ENCODE measurements around the gene KCNK15. TPM values are rescaled to one million over a fixed set of nuclear protein-coding genes. Genes with fewer than 3 reads are reported as not detected.

Gene KCNK15
- total RNA-seq, 1 donor from 2014 or later, result 0.21 TPM

DNA sequence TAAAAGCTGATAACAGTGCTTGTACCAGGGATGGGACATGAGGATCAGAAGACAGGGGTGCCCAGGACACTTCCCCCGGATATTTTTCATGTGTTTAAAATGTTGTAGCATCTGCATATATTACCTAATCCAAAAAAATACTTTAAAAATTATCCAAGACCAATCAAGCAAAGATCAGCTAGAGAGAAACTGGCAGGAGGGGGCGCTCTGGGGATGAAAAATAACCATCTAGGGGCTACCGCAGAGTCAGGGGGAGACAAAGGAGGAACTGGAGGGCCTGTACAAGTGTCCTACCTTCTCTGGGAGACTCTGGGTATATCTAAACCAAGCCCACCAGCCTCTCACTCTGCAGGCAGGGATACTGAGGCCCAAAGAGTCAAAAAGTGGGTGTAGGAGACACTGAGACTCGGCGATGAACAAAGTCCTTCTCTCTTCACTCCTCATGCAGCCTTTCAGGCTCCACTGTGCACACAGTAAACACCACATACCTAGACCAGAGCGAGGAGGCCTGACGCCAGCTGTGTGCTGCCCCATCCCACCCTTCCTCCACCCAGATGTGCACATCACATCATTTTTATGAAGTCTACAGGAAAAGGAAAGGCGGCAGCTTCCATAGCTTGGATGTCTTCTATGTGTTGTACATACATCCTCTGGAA, 54.9 kb downstream of the KCNK15 start:
- no peak overlapping the region for H3K9ac ChIP-seq
- no peaks in the 10 kb centered on the region for H3K79me2 ChIP-seq (ENCODE audit: low read depth)
- peaks cover 8% of the 10 kb centered on the region for H3K4me1 ChIP-seq
- H3F3A ChIP-seq (ENCODE audit: low read depth), result no peaks in the 10 kb centered on the region
- no peaks in the 10 kb centered on the region for H3K9me3 Mint-ChIP-seq
- no peak overlapping the region for H3K4me3 Mint-ChIP-seq
- peak; percentile 55 for DNase-seq (ENCODE audit: low spot score)
- no peaks in the 10 kb centered on the region for H3K36me3 Mint-ChIP-seq
- H2AFZ ChIP-seq (replicated peaks), result peak overlapping the region; percentile 78
- no peaks in the 10 kb centered on the region for H3K9me3 ChIP-seq (ENCODE audit: low read depth)
- H3K27me3 ChIP-seq, result no peaks in the 10 kb centered on the region
- no peak overlapping the region for H3K4me3 ChIP-seq
- H3K4me1 Mint-ChIP-seq, result peaks cover 21% of the 10 kb centered on the region
- H3K4me2 ChIP-seq, result no peak overlapping the region
- no peak overlapping the region for H3K27ac ChIP-seq
- peaks cover 7% of the 10 kb centered on the region for H4K20me1 ChIP-seq (ENCODE audit: low read depth)
- TF ChIP-seq EZH2phosphoT487 (IDR thresholded peaks at IDR 0.05) (no peak), EZH2 (IDR thresholded peaks at IDR 0.05) (no peak)
- TF ChIP-seq, protein P1, sequence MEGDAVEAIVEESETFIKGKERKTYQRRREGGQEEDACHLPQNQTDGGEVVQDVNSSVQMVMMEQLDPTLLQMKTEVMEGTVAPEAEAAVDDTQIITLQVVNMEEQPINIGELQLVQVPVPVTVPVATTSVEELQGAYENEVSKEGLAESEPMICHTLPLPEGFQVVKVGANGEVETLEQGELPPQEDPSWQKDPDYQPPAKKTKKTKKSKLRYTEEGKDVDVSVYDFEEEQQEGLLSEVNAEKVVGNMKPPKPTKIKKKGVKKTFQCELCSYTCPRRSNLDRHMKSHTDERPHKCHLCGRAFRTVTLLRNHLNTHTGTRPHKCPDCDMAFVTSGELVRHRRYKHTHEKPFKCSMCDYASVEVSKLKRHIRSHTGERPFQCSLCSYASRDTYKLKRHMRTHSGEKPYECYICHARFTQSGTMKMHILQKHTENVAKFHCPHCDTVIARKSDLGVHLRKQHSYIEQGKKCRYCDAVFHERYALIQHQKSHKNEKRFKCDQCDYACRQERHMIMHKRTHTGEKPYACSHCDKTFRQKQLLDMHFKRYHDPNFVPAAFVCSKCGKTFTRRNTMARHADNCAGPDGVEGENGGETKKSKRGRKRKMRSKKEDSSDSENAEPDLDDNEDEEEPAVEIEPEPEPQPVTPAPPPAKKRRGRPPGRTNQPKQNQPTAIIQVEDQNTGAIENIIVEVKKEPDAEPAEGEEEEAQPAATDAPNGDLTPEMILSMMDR (IDR thresholded peaks at IDR 0.05), result peak; percentile 73
- no peak overlapping the region for H3K27ac Mint-ChIP-seq
- H3K36me3 ChIP-seq, result no peaks in the 10 kb centered on the region
- peaks cover 5% of the 10 kb centered on the region for H3K27me3 Mint-ChIP-seq (ENCODE audit: insufficient read depth, low read depth)

Other genes starting within 250 kb of the KCNK15 start
- gene SERINC3, start 223.8 kb upstream of the KCNK15 start, total RNA-seq (ENCODE audit: low replicate concordance), result 32.9 and 38.8 TPM in 2 replicates
- gene PKIG, start 163.3 kb upstream of the KCNK15 start, total RNA-seq (ENCODE audit: low replicate concordance), result 40.6 and 64.6 TPM in 2 replicates
- 29.7 and 52.5 TPM in 2 replicates for gene ADA, start 94.2 kb upstream of the KCNK15 start, total RNA-seq (ENCODE audit: low replicate concordance)
- gene CCN5, start 30.5 kb upstream of the KCNK15 start, total RNA-seq (ENCODE audit: low replicate concordance), result not detected in 2 replicates
- 5.3 and 7.8 TPM in 2 replicates for gene RIMS4, start 64.7 kb downstream of the KCNK15 start, total RNA-seq (ENCODE audit: low replicate concordance)
- gene YWHAB, start 139.8 kb downstream of the KCNK15 start, total RNA-seq (ENCODE audit: low replicate concordance), result 99.4 and 107 TPM in 2 replicates
- 45.3 and 56.3 TPM in 2 replicates for gene PABPC1L, start 164.2 kb downstream of the KCNK15 start, total RNA-seq (ENCODE audit: low replicate concordance)
- gene TOMM34, start 214.5 kb downstream of the KCNK15 start, total RNA-seq (ENCODE audit: low replicate concordance), result 27.3 and 51.8 TPM in 2 replicates
- gene STK4, start 220.6 kb downstream of the KCNK15 start, total RNA-seq (ENCODE audit: low replicate concordance), result 32.7 and 46.1 TPM in 2 replicates

All from neural progenitor cell (in vitro differentiated cells).